Adrenal gland (tissue), 5 donors: Measurements from ENCODE around the gene CYP21A2.

ENCODE experiments used
- POLR2A ChIP-seq, 2 donors: fragments of 450-650 bp; IDR thresholded peaks; one replicate each; pipeline ENCODE4 v1.6.1; 2017; ENCODE audit warnings: antibody characterized with exemption in 2 of 2, mild to moderate bottlenecking in 2 of 2, moderate library complexity in 1 of 2
- TF ChIP-seq, protein P1 (sequence below), 6 experiments: fragments of 450-650 bp in 4 of 6; fragments of 200-600 bp in 2 of 6; sonication (generic) in 1 of 6; IDR thresholded peaks; 1 replicate in 5 of 6; 2 replicates in 1 of 6; pipeline versions ENCODE4 v1.5.1 to v1.8.0; 2016 to 2021; ENCODE audit warnings: antibody characterized with exemption in 6 of 6, mild to moderate bottlenecking in 2 of 6, moderate library complexity in 1 of 6
- donor health status: DM: no; HTN: no; CAD: no.

DNA sequence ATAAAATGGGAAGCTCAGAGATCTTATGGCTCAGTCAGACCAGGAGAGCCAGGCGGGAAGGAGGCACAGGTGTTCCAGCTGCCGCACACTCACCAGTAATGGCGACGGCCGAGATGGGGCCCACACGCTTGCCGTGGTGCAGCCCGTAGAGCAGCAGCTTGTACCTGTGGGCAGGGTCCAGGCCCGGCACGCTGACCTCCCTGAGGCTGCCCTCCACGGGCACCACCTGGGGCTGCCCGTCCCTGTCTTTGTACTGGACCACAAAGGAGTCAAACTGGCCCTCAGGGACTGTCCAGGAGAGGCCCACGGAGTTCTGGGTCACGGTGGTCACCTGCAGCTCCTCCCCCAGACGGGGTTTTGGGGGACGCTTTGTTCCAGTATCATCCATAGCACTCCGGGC is 31.2 kb downstream of the CYP21A2 start:
- TF ChIP-seq, protein P1, sequence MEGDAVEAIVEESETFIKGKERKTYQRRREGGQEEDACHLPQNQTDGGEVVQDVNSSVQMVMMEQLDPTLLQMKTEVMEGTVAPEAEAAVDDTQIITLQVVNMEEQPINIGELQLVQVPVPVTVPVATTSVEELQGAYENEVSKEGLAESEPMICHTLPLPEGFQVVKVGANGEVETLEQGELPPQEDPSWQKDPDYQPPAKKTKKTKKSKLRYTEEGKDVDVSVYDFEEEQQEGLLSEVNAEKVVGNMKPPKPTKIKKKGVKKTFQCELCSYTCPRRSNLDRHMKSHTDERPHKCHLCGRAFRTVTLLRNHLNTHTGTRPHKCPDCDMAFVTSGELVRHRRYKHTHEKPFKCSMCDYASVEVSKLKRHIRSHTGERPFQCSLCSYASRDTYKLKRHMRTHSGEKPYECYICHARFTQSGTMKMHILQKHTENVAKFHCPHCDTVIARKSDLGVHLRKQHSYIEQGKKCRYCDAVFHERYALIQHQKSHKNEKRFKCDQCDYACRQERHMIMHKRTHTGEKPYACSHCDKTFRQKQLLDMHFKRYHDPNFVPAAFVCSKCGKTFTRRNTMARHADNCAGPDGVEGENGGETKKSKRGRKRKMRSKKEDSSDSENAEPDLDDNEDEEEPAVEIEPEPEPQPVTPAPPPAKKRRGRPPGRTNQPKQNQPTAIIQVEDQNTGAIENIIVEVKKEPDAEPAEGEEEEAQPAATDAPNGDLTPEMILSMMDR (IDR thresholded peaks at IDR 0.05) = no peak
- TF ChIP-seq POLR2A (IDR thresholded peaks at IDR 0.05) = no peak
